Lower leg skin (tissue), 4 donors: ENCODE data around the gene CYP26A1. TPM values are rescaled to one million over a fixed set of nuclear protein-coding genes. Genes with fewer than 3 reads are reported as not detected.

ENCODE experiments used
- DNase-seq, 2 donors: peaks; one replicate each; pipeline ENCODE4 v3.0.0-alpha.2; 2019; ENCODE audit warnings: low spot score in 2 of 2
- H3K4me3 ChIP-seq: fragments of 200-600 bp; sonication (generic); 2 replicates; pipeline ENCODE4 v1.5.1; 2017; ENCODE audit warnings: mild to moderate bottlenecking, low read depth; ENCODE audit not compliant: poor library complexity, severe bottlenecking
- POLR2A ChIP-seq, 2 donors: fragments of 450-650 bp; IDR thresholded peaks; one replicate each; pipeline ENCODE4 v1.6.1; 2016 to 2017; ENCODE audit warnings: antibody characterized with exemption in 2 of 2, mild to moderate bottlenecking in 1 of 2, moderate library complexity in 1 of 2
- WGBS, 2 donors: methylation state at CpG; one replicate each; pipeline ENCODE4 v1.1.5; 2018; 5-methylcytosine and 5-hydroxymethylcytosine counted together
- intact Hi-C: fragments of 100-400 bp; cut with DNase I; formaldehyde crosslinking; loops from one replicate; pipeline ENCODE4 v1.15.0; 2023; ENCODE audit warnings: low total_unique reads
- total RNA-seq, 4 donors: library from RNA; depleted of rRNA; stranded (reverse); fragments of >200 nt; gene quantifications; one replicate each; pipeline ENCODE4 v1.1.0, GENCODE V29; 2016
- TF ChIP-seq, protein P1 (sequence below), 3 donors: fragments of 450-650 bp; IDR thresholded peaks; one replicate each; pipeline ENCODE4 v1.5.1; 2016; ENCODE audit warnings: antibody characterized with exemption in 3 of 3, mild to moderate bottlenecking in 3 of 3, moderate library complexity in 2 of 3

Gene CYP26A1
- total RNA-seq, 4 donors from 2014 or later, result 0.10 to 0.32 TPM; not detected in 2

GRCh38 chr10:93087846-93088245 is 14.2 kb downstream of the CYP26A1 start:
- intact Hi-C loops, result no loop called here
- no peak for DNase-seq
- no peak for TF ChIP-seq POLR2A (IDR thresholded peaks at IDR 0.05)
- TF ChIP-seq, protein P1, sequence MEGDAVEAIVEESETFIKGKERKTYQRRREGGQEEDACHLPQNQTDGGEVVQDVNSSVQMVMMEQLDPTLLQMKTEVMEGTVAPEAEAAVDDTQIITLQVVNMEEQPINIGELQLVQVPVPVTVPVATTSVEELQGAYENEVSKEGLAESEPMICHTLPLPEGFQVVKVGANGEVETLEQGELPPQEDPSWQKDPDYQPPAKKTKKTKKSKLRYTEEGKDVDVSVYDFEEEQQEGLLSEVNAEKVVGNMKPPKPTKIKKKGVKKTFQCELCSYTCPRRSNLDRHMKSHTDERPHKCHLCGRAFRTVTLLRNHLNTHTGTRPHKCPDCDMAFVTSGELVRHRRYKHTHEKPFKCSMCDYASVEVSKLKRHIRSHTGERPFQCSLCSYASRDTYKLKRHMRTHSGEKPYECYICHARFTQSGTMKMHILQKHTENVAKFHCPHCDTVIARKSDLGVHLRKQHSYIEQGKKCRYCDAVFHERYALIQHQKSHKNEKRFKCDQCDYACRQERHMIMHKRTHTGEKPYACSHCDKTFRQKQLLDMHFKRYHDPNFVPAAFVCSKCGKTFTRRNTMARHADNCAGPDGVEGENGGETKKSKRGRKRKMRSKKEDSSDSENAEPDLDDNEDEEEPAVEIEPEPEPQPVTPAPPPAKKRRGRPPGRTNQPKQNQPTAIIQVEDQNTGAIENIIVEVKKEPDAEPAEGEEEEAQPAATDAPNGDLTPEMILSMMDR (IDR thresholded peaks at IDR 0.05), result no peak
- H3K4me3 ChIP-seq, result no peak overlapping the region
- WGBS, 2 donors, result 69 to 73% methylated on average over 3 of the region's 3 CpGs

GRCh38 chr10:93088466-93088865 is 14.8 kb downstream of the CYP26A1 start:
- 74 to 77% methylated on average over 4 of the region's 4 CpGs for WGBS, 2 donors
- DNase-seq, result no peak
- no peak overlapping the region for H3K4me3 ChIP-seq
- intact Hi-C loops, result no loop called here
- TF ChIP-seq, protein P1 (IDR thresholded peaks at IDR 0.05), result no peak
- no peak for TF ChIP-seq POLR2A (IDR thresholded peaks at IDR 0.05)

GRCh38 chr10:93090619-93091018 is 16.9 kb downstream of the CYP26A1 start:
- 82 to 93% methylated on average over 2 of the region's 2 CpGs for WGBS, 2 donors
- intact Hi-C loops, result no loop called here
- TF ChIP-seq POLR2A (IDR thresholded peaks at IDR 0.05), result no peak
- TF ChIP-seq, protein P1 (IDR thresholded peaks at IDR 0.05), result no peak
- no peak overlapping the region for H3K4me3 ChIP-seq
- DNase-seq, result no peak

DNA sequence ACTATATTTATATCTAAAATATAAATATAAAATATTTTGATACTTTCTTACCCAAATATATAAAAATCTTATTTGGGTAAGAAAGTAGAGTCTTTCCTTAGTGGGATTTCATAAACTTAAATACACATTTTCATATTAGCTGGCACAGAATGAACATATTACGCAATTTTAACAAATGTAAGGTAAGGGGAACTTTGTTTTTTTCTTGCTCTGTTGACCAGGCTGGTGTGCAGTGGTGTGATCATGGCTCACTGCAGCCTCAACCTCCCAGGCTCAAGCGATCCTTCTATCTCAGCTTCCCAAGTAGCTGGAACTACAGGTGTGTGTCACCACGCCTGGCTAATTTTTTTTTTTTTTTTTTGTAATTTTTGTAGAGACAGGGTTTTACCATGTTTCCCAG is 18.3 kb downstream of the CYP26A1 start:
- intact Hi-C loops, result no loop called here
- DNase-seq, result no peak
- WGBS, 2 donors, result 91 to 94% methylated on average over 3 of the region's 3 CpGs
- H3K4me3 ChIP-seq, result no peak overlapping the region
- TF ChIP-seq POLR2A (IDR thresholded peaks at IDR 0.05), result no peak
- TF ChIP-seq, protein P1 (IDR thresholded peaks at IDR 0.05), result no peak

- WGBS, 2 donors, result 53 to 69% methylated on average over 1 of the region's 1 CpG
- intact Hi-C loops, result no loop called here
- no peak for DNase-seq
- no peak for TF ChIP-seq POLR2A (IDR thresholded peaks at IDR 0.05)
- TF ChIP-seq, protein P1 (IDR thresholded peaks at IDR 0.05), result no peak
- no peak overlapping the region for H3K4me3 ChIP-seq
These were observed 21.5 kb downstream of the CYP26A1 start for GRCh38 chr10:93095225-93095624.

- no peak for TF ChIP-seq POLR2A (IDR thresholded peaks at IDR 0.05)
- TF ChIP-seq, protein P1 (IDR thresholded peaks at IDR 0.05), result no peak
- intact Hi-C loops, result no loop called here
- no peak overlapping the region for H3K4me3 ChIP-seq
- DNase-seq, result no peak
- 60 to 81% methylated on average over 3 to 5 of the region's 5 CpGs for WGBS, 2 donors
These were observed 23.2 kb downstream of the CYP26A1 start for GRCh38 chr10:93096901-93097300.
